Right lobe of liver (tissue), 6 donors: ENCODE results near the gene ETFA. TPM values are rescaled to one million over a fixed set of nuclear protein-coding genes. Genes with fewer than 3 reads are reported as not detected.
A peak's percentile ranks its signal among the peaks of the same experiment; 100 is the strongest.
"Not testable (repeated sequence)": the region's sequence is repeated elsewhere in the genome, so short reads cannot be mapped to it uniquely, and the experiment has no call there.

ENCODE experiments used
- ATAC-seq, 4 donors: fragments of 200-7000 bp; cut with Tn5 transposase; one replicate each; pipeline ENCODE4 v1.9.1; 2020; ENCODE audit warnings: mild to moderate bottlenecking in 4 of 4, moderate library complexity in 4 of 4
- DNase-seq, 3 donors: peaks; one replicate each; pipeline ENCODE4 v3.0.0-alpha.2; 2020
- H3K27ac ChIP-seq, 3 donors: fragments of 200-600 bp; one replicate each; pipeline ENCODE4 v1.8.0; 2022
- H3K27me3 ChIP-seq, 2 donors: fragments of 200-600 bp; one replicate each; pipeline ENCODE4 v1.8.0; 2022
- H3K36me3 ChIP-seq, 4 donors: fragments of 200-600 bp; sonication (generic) in 1 of 4; one replicate each; pipeline versions ENCODE4 v1.5.1 to v1.8.0; 2017 to 2022; ENCODE audit warnings: control low read depth in 1 of 4
- H3K4me1 ChIP-seq, 4 donors: fragments of 200-600 bp; sonication (generic) in 1 of 4; one replicate each; pipeline versions ENCODE4 v1.5.1 to v1.8.0; 2017 to 2022; ENCODE audit warnings: control low read depth in 1 of 4
- H3K4me3 ChIP-seq, 3 donors: fragments of 200-600 bp; one replicate each; pipeline ENCODE4 v1.8.0; 2022
- H3K9me3 ChIP-seq, 4 donors: fragments of 200-600 bp; sonication (generic) in 1 of 4; one replicate each; pipeline versions ENCODE4 v1.5.1 to v1.8.0; 2017 to 2022; ENCODE audit warnings: control low read depth in 1 of 4
- POLR2A ChIP-seq: fragments of 450-650 bp; IDR thresholded peaks from one replicate; pipeline ENCODE4 v1.6.1; 2017; ENCODE audit warnings: antibody characterized with exemption, mild to moderate bottlenecking
- WGBS: methylation state at CpG from one replicate; pipeline ENCODE4 v1.1.6; 2018; ENCODE audit warnings: low coverage, low lambda C conversion rate; ENCODE audit not compliant: insufficient coverage; ENCODE audit errors: missing lambda C conversion rate; 5-methylcytosine and 5-hydroxymethylcytosine counted together
- intact Hi-C, 2 donors: fragments of 100-400 bp; cut with DNase I; formaldehyde crosslinking; loops; one replicate each; pipeline versions ENCODE4 v1.11.2 to v1.14.1; 2022
- total RNA-seq, 6 experiments: library from RNA; depleted of rRNA in 2 of 6; stranded (reverse); fragments of >200 nt in 2 of 6; fragmentation: NEBNext Ultra II Directional in 3 of 6; extraction: Animal tissue kit (Norgen Biotek cat#: 25700) in 3 of 6; gene quantifications; one replicate each; pipeline versions ENCODE4 v1.1.0 to v1.2.4, GENCODE V29; 2016 to 2023
- TF ChIP-seq, protein P1 (sequence below), 4 donors: fragments of 200-600 bp in 3 of 4; fragments of 450-650 bp in 1 of 4; IDR thresholded peaks; one replicate each; pipeline versions ENCODE4 v1.5.1 to v1.8.0; 2016 to 2022; ENCODE audit warnings: antibody characterized with exemption in 4 of 4, mild to moderate bottlenecking in 2 of 4
- donor health status: DM: no; HTN: yes; CAD: no.
- donor health status: DM: no; HTN: no; CAD: no.
- donor health status: DM: no; HTN: no; CAD: no.
- donor health status: DM: no; HTN: yes; CAD: no.
- donor health status: DM: no; HTN: yes; CAD: no.

Gene ETFA
- total RNA-seq, 6 experiments from 2014 or later, result 208 to 302 (median 274) TPM

DNA sequence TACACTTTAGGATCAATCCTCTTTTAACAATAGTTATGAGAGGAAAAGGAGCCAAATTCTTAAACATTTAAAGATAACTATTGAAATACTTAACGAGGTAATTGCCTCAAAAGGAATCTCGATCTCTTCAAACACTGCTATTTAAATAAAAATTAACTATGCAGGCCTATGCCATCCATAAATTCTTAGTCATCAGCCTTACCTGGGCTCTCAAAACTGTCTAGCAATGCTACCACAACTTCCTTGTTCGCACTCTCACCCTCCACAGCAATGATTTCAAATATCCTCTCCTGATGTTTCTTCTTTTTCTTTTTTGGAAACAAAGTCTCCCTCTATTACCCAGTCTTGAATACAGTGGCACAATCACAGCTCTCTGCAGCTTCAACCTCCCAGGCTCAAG lies 12.3 kb downstream of the ETFA start:
- Histone ChIP-seq H3K9me3 (no peaks in the 10 kb centered on the region), H3K4me1 (peaks cover 0 to 4% (median 0%) of the 10 kb centered on the region in 4 donors), H3K27me3 (no peaks in the 10 kb centered on the region), H3K27ac (no peak overlapping the region), H3K4me3 (no peak overlapping the region), H3K36me3 (no peaks in the 10 kb centered on the region)
- ATAC-seq (peak in 1 of 4 donors; percentile 23), DNase-seq (no peak)
- TF ChIP-seq, protein P1, sequence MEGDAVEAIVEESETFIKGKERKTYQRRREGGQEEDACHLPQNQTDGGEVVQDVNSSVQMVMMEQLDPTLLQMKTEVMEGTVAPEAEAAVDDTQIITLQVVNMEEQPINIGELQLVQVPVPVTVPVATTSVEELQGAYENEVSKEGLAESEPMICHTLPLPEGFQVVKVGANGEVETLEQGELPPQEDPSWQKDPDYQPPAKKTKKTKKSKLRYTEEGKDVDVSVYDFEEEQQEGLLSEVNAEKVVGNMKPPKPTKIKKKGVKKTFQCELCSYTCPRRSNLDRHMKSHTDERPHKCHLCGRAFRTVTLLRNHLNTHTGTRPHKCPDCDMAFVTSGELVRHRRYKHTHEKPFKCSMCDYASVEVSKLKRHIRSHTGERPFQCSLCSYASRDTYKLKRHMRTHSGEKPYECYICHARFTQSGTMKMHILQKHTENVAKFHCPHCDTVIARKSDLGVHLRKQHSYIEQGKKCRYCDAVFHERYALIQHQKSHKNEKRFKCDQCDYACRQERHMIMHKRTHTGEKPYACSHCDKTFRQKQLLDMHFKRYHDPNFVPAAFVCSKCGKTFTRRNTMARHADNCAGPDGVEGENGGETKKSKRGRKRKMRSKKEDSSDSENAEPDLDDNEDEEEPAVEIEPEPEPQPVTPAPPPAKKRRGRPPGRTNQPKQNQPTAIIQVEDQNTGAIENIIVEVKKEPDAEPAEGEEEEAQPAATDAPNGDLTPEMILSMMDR (IDR thresholded peaks at IDR 0.05), result no peak
- TF ChIP-seq POLR2A, result no peak
- 62% methylated on average over 3 of the region's 3 CpGs for WGBS
- intact Hi-C loops, result no loop called here

DNA sequence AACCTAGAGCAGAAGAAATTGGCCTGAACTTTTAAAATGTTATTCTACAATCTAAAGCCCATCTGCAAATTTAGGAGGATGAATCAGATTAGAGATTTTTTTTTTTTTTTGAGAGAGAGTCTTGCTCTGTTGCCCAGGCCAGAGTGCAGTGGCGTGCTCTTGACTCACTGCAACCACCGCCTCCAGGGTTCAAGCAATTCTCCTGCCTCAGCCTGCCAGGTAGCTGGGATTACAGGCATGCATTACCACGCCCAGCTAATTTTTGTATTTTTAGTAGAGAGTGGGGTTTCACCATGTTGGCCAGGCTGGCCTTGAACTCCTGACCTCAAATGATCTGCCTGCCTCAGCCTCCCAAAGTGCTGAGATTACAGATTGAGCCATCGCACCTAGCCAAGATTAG lies 13.3 kb downstream of the ETFA start:
- 82% methylated on average over 3 of the region's 4 CpGs for WGBS
- H3K4me1 ChIP-seq, ATAC-seq, H3K9me3 ChIP-seq, H3K4me3 ChIP-seq, intact Hi-C loops, H3K36me3 ChIP-seq, H3K27ac ChIP-seq, H3K27me3 ChIP-seq, DNase-seq: not testable (repeated sequence)

DNA sequence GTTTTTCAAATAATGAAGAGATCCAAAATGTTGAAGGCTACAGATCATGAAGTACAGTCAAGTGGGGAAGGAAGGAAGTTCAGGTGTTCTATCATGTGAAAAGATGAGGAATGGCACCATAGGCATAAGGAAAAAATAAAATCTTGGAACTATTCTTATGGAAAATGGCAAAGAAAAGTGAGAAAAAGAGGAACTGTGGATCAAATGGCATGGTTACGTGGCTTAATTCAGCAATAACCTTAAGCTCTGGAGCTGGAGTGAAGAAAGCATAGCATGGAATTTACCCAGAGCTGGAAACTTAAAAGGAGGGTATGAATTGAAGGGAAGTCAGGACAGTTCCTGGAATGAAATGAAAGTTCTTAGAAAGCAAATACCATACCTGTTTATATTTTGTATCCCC lies 14.4 kb downstream of the ETFA start:
- Histone ChIP-seq H3K27me3 (no peaks in the 10 kb centered on the region), H3K36me3 (no peaks in the 10 kb centered on the region), H3K9me3 (no peaks in the 10 kb centered on the region), H3K27ac (no peak overlapping the region), H3K4me1 (peaks cover 0 to 4% (median 0%) of the 10 kb centered on the region in 4 donors), H3K4me3 (no peak overlapping the region)
- WGBS, result 92% methylated on average over 1 of the region's 1 CpG
- intact Hi-C loops, result no loop called here
- DNase-seq (no peak), ATAC-seq (no peak)
- TF ChIP-seq, protein P1 (IDR thresholded peaks at IDR 0.05), result no peak
- TF ChIP-seq POLR2A, result no peak

GRCh38 chr15:76294463-76294862 lies 16.8 kb downstream of the ETFA start:
- ATAC-seq, H3K4me3 ChIP-seq, H3K27me3 ChIP-seq, H3K4me1 ChIP-seq, H3K27ac ChIP-seq, intact Hi-C loops, H3K36me3 ChIP-seq, DNase-seq, H3K9me3 ChIP-seq: not testable (repeated sequence)
- 75% methylated on average over 1 of the region's 1 CpG for WGBS

GRCh38 chr15:76293361-76293760 lies 17.9 kb downstream of the ETFA start:
- TF ChIP-seq POLR2A, result no peak
- TF ChIP-seq, protein P1 (IDR thresholded peaks at IDR 0.05), result no peak

GRCh38 chr15:76289582-76289981 lies 21.7 kb downstream of the ETFA start:
- Histone ChIP-seq H3K27me3 (no peaks in the 10 kb centered on the region), H3K4me3 (no peak overlapping the region), H3K4me1 (peaks cover 0 to 10% (median 0%) of the 10 kb centered on the region in 4 donors), H3K9me3 (no peaks in the 10 kb centered on the region), H3K36me3 (peaks cover 0 to 31% (median 14%) of the 10 kb centered on the region in 4 donors), H3K27ac (no peak overlapping the region)
- DNase-seq (no peak), ATAC-seq (no peak)
- WGBS, result 56% methylated on average over 3 of the region's 3 CpGs
- no peak for TF ChIP-seq POLR2A
- TF ChIP-seq, protein P1 (IDR thresholded peaks at IDR 0.05), result no peak
- intact Hi-C loops, result no loop called here

More at GRCh38 chr15:76293361-76293760, 17.9 kb downstream of the ETFA start:
- Histone ChIP-seq H3K4me3 (no peak overlapping the region), H3K4me1 (no peaks in the 10 kb centered on the region), H3K9me3 (no peaks in the 10 kb centered on the region), H3K36me3 (no peaks in the 10 kb centered on the region), H3K27ac (no peak overlapping the region), H3K27me3 (no peaks in the 10 kb centered on the region)
- intact Hi-C loops, result no loop called here
- ATAC-seq (peak in 3 of 4 donors; percentile 21 to 53 (median 28)), DNase-seq (no peak)
- WGBS, result 24% methylated on average over 1 of the region's 1 CpG
